Measurements from ENCODE around the gene TIAM2.

Gene TIAM2

GRCh38 chr6:155245831-155246230 is 250.7 kb downstream of the TIAM2 start:
- no peak for DNase-seq (ENCODE audit: low read depth, low spot score)
- H3K27ac ChIP-seq: no peak overlapping the region

GRCh38 chr6:155246825-155247224 is 251.7 kb downstream of the TIAM2 start:
- DNase-seq (ENCODE audit: low read depth, low spot score): no peak
- H3K27ac ChIP-seq: peak overlapping the region; percentile 86

GRCh38 chr6:155247618-155248007 is 252.5 kb downstream of the TIAM2 start:
- peak overlapping the region; percentile 86 for H3K27ac ChIP-seq
- peak; percentile 20 for DNase-seq (ENCODE audit: low read depth, low spot score)

GRCh38 chr6:155248008-155249001 is 253.2 kb downstream of the TIAM2 start:
- peak; percentile 16 for DNase-seq (ENCODE audit: low read depth, low spot score)
- H3K27ac ChIP-seq: peak overlapping the region; percentile 86

GRCh38 chr6:155250701-155251381 is 255.7 kb downstream of the TIAM2 start:
- no peak overlapping the region for H3K27ac ChIP-seq
- no peak for DNase-seq (ENCODE audit: low read depth, low spot score)

GRCh38 chr6:155252581-155252980 is 257.5 kb downstream of the TIAM2 start:
- no peak overlapping the region for H3K27ac ChIP-seq
- DNase-seq (ENCODE audit: low read depth, low spot score): no peak

- no peak overlapping the region for H3K27ac ChIP-seq
- no peak for DNase-seq (ENCODE audit: low read depth, low spot score)
Observed at GRCh38 chr6:155253337-155253736, 258.2 kb downstream of the TIAM2 start.

- H3K27ac ChIP-seq: no peak overlapping the region
- DNase-seq (ENCODE audit: low read depth, low spot score): no peak
Observed at GRCh38 chr6:155254139-155254538, 259.0 kb downstream of the TIAM2 start.

GRCh38 chr6:155256122-155256795 is 261.1 kb downstream of the TIAM2 start:
- H3K27ac ChIP-seq: no peak overlapping the region
- DNase-seq (ENCODE audit: low read depth, low spot score): no peak

GRCh38 chr6:155257796-155258195 is 262.7 kb downstream of the TIAM2 start:
- no peak for DNase-seq (ENCODE audit: low read depth, low spot score)
- no peak overlapping the region for H3K27ac ChIP-seq

GRCh38 chr6:155259204-155259603 is 264.1 kb downstream of the TIAM2 start:
- H3K27ac ChIP-seq: no peak overlapping the region
- no peak for DNase-seq (ENCODE audit: low read depth, low spot score)

- no peak for DNase-seq (ENCODE audit: low read depth, low spot score)
- H3K27ac ChIP-seq: no peak overlapping the region
Observed at GRCh38 chr6:155259897-155260296, 264.8 kb downstream of the TIAM2 start.

GRCh38 chr6:155260686-155261085 is 265.6 kb downstream of the TIAM2 start:
- DNase-seq (ENCODE audit: low read depth, low spot score): no peak
- H3K27ac ChIP-seq: no peak overlapping the region

- no peak for DNase-seq (ENCODE audit: low read depth, low spot score)
- H3K27ac ChIP-seq: no peak overlapping the region
Observed at GRCh38 chr6:155261111-155261900, 266.2 kb downstream of the TIAM2 start.

GRCh38 chr6:155262655-155263054 is 267.5 kb downstream of the TIAM2 start:
- no peak for DNase-seq (ENCODE audit: low read depth, low spot score)
- no peak overlapping the region for H3K27ac ChIP-seq

GRCh38 chr6:155263373-155264063 is 268.4 kb downstream of the TIAM2 start, which contains the start of gene CLDN20:
CLDN20 (plus strand) TSS chr6:155264013; CDS start chr6:155275720, 11,707 bp downstream.
- DNase-seq (ENCODE audit: low read depth, low spot score): no peak
- no peak within 1 kb of the TSS for H3K27ac ChIP-seq

- H3K27ac ChIP-seq: no peak overlapping the region
- no peak for DNase-seq (ENCODE audit: low read depth, low spot score)
Observed at GRCh38 chr6:155264693-155265320, 269.7 kb downstream of the TIAM2 start.

GRCh38 chr6:155265843-155266535 is 270.9 kb downstream of the TIAM2 start:
- no peak overlapping the region for H3K27ac ChIP-seq
- no peak for DNase-seq (ENCODE audit: low read depth, low spot score)
